HFFc6 (cell line): ENCODE data around the gene PPP1R2. TPM values are rescaled to one million over a fixed set of nuclear protein-coding genes. Genes with fewer than 3 reads are reported as not detected.

Source experiments
- DNase-seq: peaks from one replicate; pipeline ENCODE4 v3.0.0-alpha.2; 2018
- H3K27ac Mint-ChIP-seq: 2 replicates; pipeline ENCODE4 v1.8.0; 2020; ENCODE audit warnings: mild to moderate bottlenecking, mixed read lengths
- H3K27me3 Mint-ChIP-seq: 2 replicates; pipeline ENCODE4 v1.8.0; 2021; ENCODE audit warnings: mild to moderate bottlenecking, moderate library complexity, mixed read lengths; ENCODE audit not compliant: insufficient read depth
- H3K36me3 Mint-ChIP-seq: 2 replicates; pipeline ENCODE4 v1.8.0; 2021; ENCODE audit warnings: low read depth, mixed read lengths
- H3K4me1 Mint-ChIP-seq: 2 replicates; pipeline ENCODE4 v1.8.0; 2020; ENCODE audit warnings: low read depth, mixed read lengths
- H3K4me3 Mint-ChIP-seq: 2 replicates; pipeline ENCODE4 v1.8.0; 2020; ENCODE audit warnings: mild to moderate bottlenecking, moderate library complexity, mixed read lengths
- H3K9me3 Mint-ChIP-seq: 2 replicates; pipeline ENCODE4 v1.8.0; 2020; ENCODE audit warnings: mild to moderate bottlenecking, mixed read lengths
- CTCF ChIP-seq: fragments of 200-600 bp; sonication (generic); IDR thresholded peaks from 2 replicates; pipeline ENCODE4 v1.5.0; 2021; ENCODE audit warnings: antibody characterized with exemption, mild to moderate bottlenecking
- total RNA-seq, 6 experiments: library from RNA; stranded (reverse); fragmentation: NEBNext Ultra II Directional; extraction: Animal tissue kit (Norgen Biotek cat#: 25700); gene quantifications; 2 replicates in 1 of 6; 3 replicates in 5 of 6; pipeline ENCODE4 v1.2.3, GENCODE V29; 2021

The PPP1R2 gene
- total RNA-seq, 6 experiments from 2014 or later, result 39.7 to 44.0 (median 42.0) TPM

GRCh38 chr3:195555110-195555509 is 12.0 kb upstream of the PPP1R2 start:
- no peaks in the 10 kb centered on the region for H3K9me3 Mint-ChIP-seq
- no peak overlapping the region for H3K27ac Mint-ChIP-seq
- TF ChIP-seq CTCF, result no peak
- peaks cover 35% of the 10 kb centered on the region for H3K27me3 Mint-ChIP-seq
- H3K4me3 Mint-ChIP-seq, result peak overlapping the region; percentile 10; the same call in 1 of the 2 replicates
- no peak for DNase-seq
- no peaks in the 10 kb centered on the region for H3K36me3 Mint-ChIP-seq
- H3K4me1 Mint-ChIP-seq, result no peaks in the 10 kb centered on the region

GRCh38 chr3:195554458-195554857 is 11.3 kb upstream of the PPP1R2 start:
- no peaks in the 10 kb centered on the region for H3K36me3 Mint-ChIP-seq
- no peak overlapping the region for H3K27ac Mint-ChIP-seq
- no peaks in the 10 kb centered on the region for H3K9me3 Mint-ChIP-seq
- no peak overlapping the region for H3K4me3 Mint-ChIP-seq
- H3K4me1 Mint-ChIP-seq, result no peaks in the 10 kb centered on the region
- no peak for TF ChIP-seq CTCF
- DNase-seq, result no peak
- H3K27me3 Mint-ChIP-seq, result peaks cover 35% of the 10 kb centered on the region

GRCh38 chr3:195553268-195553667 is 10.1 kb upstream of the PPP1R2 start:
- Mint-ChIP-seq H3K27ac (no peak overlapping the region), H3K36me3 (no peaks in the 10 kb centered on the region)

GRCh38 chr3:195551381-195551978 is 8.4 kb upstream of the PPP1R2 start:
- H3K9me3 Mint-ChIP-seq, result no peaks in the 10 kb centered on the region
- H3K27ac Mint-ChIP-seq, result no peak overlapping the region
- peaks cover 35% of the 10 kb centered on the region for H3K27me3 Mint-ChIP-seq
- H3K4me1 Mint-ChIP-seq, result peaks cover 12% of the 10 kb centered on the region
- no peak overlapping the region for H3K4me3 Mint-ChIP-seq
- no peaks in the 10 kb centered on the region for H3K36me3 Mint-ChIP-seq
- DNase-seq, result no peak
- no peak for TF ChIP-seq CTCF

More at GRCh38 chr3:195553268-195553667, 10.1 kb upstream of the PPP1R2 start:
- Mint-ChIP-seq H3K4me3 (no peak overlapping the region), H3K27me3 (peaks cover 35% of the 10 kb centered on the region), H3K9me3 (no peaks in the 10 kb centered on the region), H3K4me1 (peaks cover 7% of the 10 kb centered on the region; the same call in 1 of the 2 replicates)
- DNase-seq, result no peak
- no peak for TF ChIP-seq CTCF

- no peak for DNase-seq
- Mint-ChIP-seq H3K4me1 (peaks cover 20% of the 10 kb centered on the region), H3K27ac (no peak overlapping the region), H3K9me3 (no peaks in the 10 kb centered on the region), H3K36me3 (no peaks in the 10 kb centered on the region), H3K4me3 (no peak overlapping the region), H3K27me3 (peaks cover 29% of the 10 kb centered on the region)
- no peak for TF ChIP-seq CTCF
Observed at GRCh38 chr3:195550723-195551122, 7.6 kb upstream of the PPP1R2 start.
